HG03460 (cell line): ENCODE results near the gene MT2A.
"Not testable (repeated sequence)": the region's sequence is repeated elsewhere in the genome, so short reads cannot be mapped to it uniquely, and the experiment has no call there.

ENCODE experiments used
- ATAC-seq: cut with Tn5 transposase; IDR thresholded peaks from one replicate; pipeline ENCODE4 v1.9.1; 2021; ENCODE audit not compliant: unreplicated experiment

MT2A gene

GRCh38 chr16:56608043-56608875, at the start of gene MT2A:
Gene MT2A (plus strand): TSS chr16:56608584. CDS start chr16:56608656, 72 bp downstream.
- peak; percentile 86 for ATAC-seq

GRCh38 chr16:56559109-56559508, 49.3 kb upstream of the MT2A start:
- ATAC-seq = no peak

GRCh38 chr16:56560447-56560846, 47.9 kb upstream of the MT2A start:
- no peak for ATAC-seq

GRCh38 chr16:56561126-56561525, 47.3 kb upstream of the MT2A start:
- ATAC-seq = no peak

- no peak for ATAC-seq
These were observed 43.4 kb upstream of the MT2A start, which contains the start of gene MT4 for GRCh38 chr16:56564793-56565477. Gene MT4 (plus strand): TSS chr16:56565073. CDS start chr16:56565129, 56 bp downstream.

- no peak for ATAC-seq
These were observed 38.4 kb upstream of the MT2A start for GRCh38 chr16:56569971-56570370.

- ATAC-seq = no peak
These were observed 36.9 kb upstream of the MT2A start for GRCh38 chr16:56571525-56571924.

- no peak for ATAC-seq
These were observed 33.8 kb upstream of the MT2A start for GRCh38 chr16:56574625-56575024.

GRCh38 chr16:56576585-56577299, 31.6 kb upstream of the MT2A start:
- peak; percentile 96 for ATAC-seq

GRCh38 chr16:56577300-56577625, 31.1 kb upstream of the MT2A start:
- no peak for ATAC-seq

GRCh38 chr16:56580391-56581048, 27.9 kb upstream of the MT2A start:
- no peak for ATAC-seq

- ATAC-seq = not testable (repeated sequence)
These were observed 25.5 kb upstream of the MT2A start for GRCh38 chr16:56582911-56583310.

- no peak for ATAC-seq
These were observed 24.8 kb upstream of the MT2A start for GRCh38 chr16:56583351-56584168.

- no peak for ATAC-seq
These were observed 24.1 kb upstream of the MT2A start for GRCh38 chr16:56584276-56584675.

- ATAC-seq = no peak
These were observed 19.6 kb upstream of the MT2A start for GRCh38 chr16:56588781-56589140.

GRCh38 chr16:56589141-56590039, 19.0 kb upstream of the MT2A start, which contains the start of gene MT3:
Gene MT3 (plus strand): TSS chr16:56589528. CDS start chr16:56589591, 63 bp downstream.
- no peak for ATAC-seq

GRCh38 chr16:56591377-56592060, 16.9 kb upstream of the MT2A start:
- no peak for ATAC-seq

GRCh38 chr16:56593573-56594291, 14.7 kb upstream of the MT2A start:
- ATAC-seq = no peak
